HG03354 (cell line): ENCODE data around the gene INS.

ENCODE experiments used
- ATAC-seq: cut with Tn5 transposase; IDR thresholded peaks from one replicate; pipeline ENCODE4 v1.9.1; 2021; ENCODE audit warnings: mild to moderate bottlenecking; ENCODE audit not compliant: unreplicated experiment, poor library complexity, severe bottlenecking

Gene INS

GRCh38 chr11:2160736-2161259 lies at the start of gene INS:
Gene INS (minus strand): TSS chr11:2161209. CDS start chr11:2160971, 238 bp downstream.
- ATAC-seq, result no peak

GRCh38 chr11:2210366-2211112 lies 49.5 kb upstream of the INS start:
- no peak for ATAC-seq

- ATAC-seq, result no peak
These were observed 48.9 kb upstream of the INS start for GRCh38 chr11:2209900-2210321.

- no peak for ATAC-seq
These were observed 48.4 kb upstream of the INS start for GRCh38 chr11:2209370-2209801.

GRCh38 chr11:2208691-2209369 lies 47.8 kb upstream of the INS start:
- no peak for ATAC-seq

GRCh38 chr11:2207773-2208621 lies 47.0 kb upstream of the INS start:
- ATAC-seq, result no peak

GRCh38 chr11:2207212-2207611 lies 46.2 kb upstream of the INS start:
- ATAC-seq, result no peak

GRCh38 chr11:2205981-2206690 lies 45.1 kb upstream of the INS start:
- ATAC-seq, result no peak

GRCh38 chr11:2205214-2205720 lies 44.3 kb upstream of the INS start:
- ATAC-seq, result no peak

- no peak for ATAC-seq
These were observed 43.6 kb upstream of the INS start for GRCh38 chr11:2204361-2205213.

GRCh38 chr11:2203440-2204259 lies 42.6 kb upstream of the INS start:
- ATAC-seq, result no peak

- ATAC-seq, result no peak
These were observed 42.0 kb upstream of the INS start for GRCh38 chr11:2202900-2203439.

- ATAC-seq, result no peak
These were observed 41.3 kb upstream of the INS start for GRCh38 chr11:2202071-2202899.

- ATAC-seq, result no peak
These were observed 40.5 kb upstream of the INS start for GRCh38 chr11:2201542-2201941.

- no peak for ATAC-seq
These were observed 40.0 kb upstream of the INS start for GRCh38 chr11:2200957-2201519.

GRCh38 chr11:2200536-2200935 lies 39.5 kb upstream of the INS start:
- no peak for ATAC-seq
